Endothelial cell of umbilical vein (primary cell): Measurements from ENCODE around the gene PGLYRP1. TPM values are rescaled to one million over a fixed set of nuclear protein-coding genes. Genes with fewer than 3 reads are reported as not detected.

Experiments used
- BruUV-seq: library from RNA; stranded (reverse); fragments of 400-500 nt; replicated peaks from 2 replicates; lab custom pipeline; 2021; lab: Mats Ljungman, UMichigan
- CTCF ChIA-PET: fragments of 300-600, 350-600 bp; sonication (Branson Sonifier 250); formaldehyde crosslinking; loops from one replicate; lab custom pipeline; 2021; ENCODE audit warnings: antibody characterized with exemption, inconsistent platforms; lab: Charles Lee
- POLR2A ChIA-PET: fragments of 300-600, 350-600 bp; sonication (Branson Sonifier 250); formaldehyde crosslinking; loops from one replicate; lab custom pipeline; 2021; ENCODE audit warnings: antibody characterized with exemption, inconsistent platforms; lab: Charles Lee
- DNase-seq: peaks from one replicate; pipeline ENCODE4 v3.0.0-alpha.2; 2011; ENCODE audit warnings: low read depth, low spot score
- FAIRE-seq: peaks from 2 replicates; lab custom pipeline; 2011; peaks lifted over from hg19 to GRCh38; lab: Jason Lieb, UNC
- H2AFZ ChIP-seq: 2 replicates; pipeline ENCODE4 v1.6.0; 2012; ENCODE audit warnings: low read depth, low read length, control low read depth, inconsistent platforms
- H3K27ac ChIP-seq: 2 replicates; pipeline ENCODE4 v1.5.1; 2011; ENCODE audit warnings: low read depth, mild to moderate bottlenecking, control low read depth, low read length, moderate library complexity; ENCODE audit not compliant: insufficient read depth
- H3K27me3 ChIP-seq, 2 experiments: 2 replicates each; pipeline versions ENCODE4 v1.6.0 to v1.6.1; 2011; ENCODE audit warnings: low read length in 2 of 2, mixed read lengths in 1 of 2; ENCODE audit not compliant: control insufficient read depth in 2 of 2, insufficient read depth in 2 of 2
- H3K36me3 ChIP-seq, 2 experiments: 2 replicates in 1 of 2; 3 replicates in 1 of 2; pipeline ENCODE4 v1.5.1; 2011; ENCODE audit warnings: low read length in 2 of 2, mild to moderate bottlenecking in 1 of 2, moderate library complexity in 1 of 2; ENCODE audit not compliant: control insufficient read depth in 2 of 2, insufficient read depth in 2 of 2; ENCODE audit errors: extremely low read depth in 1 of 2
- H3K4me1 ChIP-seq: 3 replicates; pipeline ENCODE4 v1.5.1; 2011; ENCODE audit warnings: mild to moderate bottlenecking, low read length; ENCODE audit not compliant: control insufficient read depth, insufficient read depth; ENCODE audit errors: extremely low read depth
- H3K4me2 ChIP-seq: 2 replicates; pipeline ENCODE4 v1.6.1; 2011; ENCODE audit warnings: low read length, control low read depth, mixed read lengths; ENCODE audit not compliant: insufficient read depth
- H3K4me3 ChIP-seq, 3 experiments: fragments of 200-600 bp in 1 of 3; sonication (generic), shearing (Covaris generic) in 1 of 3; replicated peaks in 1 of 3; 2 replicates each; pipeline ENCODE4 v1.5.1; 2011 to 2016; ENCODE audit warnings: control low read depth in 3 of 3, low read length in 3 of 3, mild to moderate bottlenecking in 2 of 3, inconsistent platforms in 1 of 3, low read depth in 1 of 3, moderate library complexity in 1 of 3; ENCODE audit not compliant: insufficient read depth in 1 of 3
- H3K79me2 ChIP-seq: 2 replicates; pipeline ENCODE4 v1.6.0; 2012; ENCODE audit warnings: low read length, inconsistent platforms; ENCODE audit not compliant: control insufficient read depth, insufficient read depth
- H3K9ac ChIP-seq: replicated peaks from 2 replicates; pipeline ENCODE3; 2011; ENCODE audit warnings: low read length, control low read depth; ENCODE audit not compliant: insufficient read depth; ENCODE audit errors: extremely low read depth
- H3K9me1 ChIP-seq: replicated peaks from 3 replicates; pipeline ENCODE4 v1.6.0; 2011; ENCODE audit warnings: mild to moderate bottlenecking, low read length; ENCODE audit not compliant: control insufficient read depth, insufficient read depth; ENCODE audit errors: extremely low read depth
- H3K9me3 ChIP-seq: replicated peaks from 2 replicates; pipeline ENCODE4 v1.5.1; 2012; ENCODE audit warnings: low read length, inconsistent platforms; ENCODE audit not compliant: control insufficient read depth, insufficient read depth
- H4K20me1 ChIP-seq: replicated peaks from 2 replicates; pipeline ENCODE3; 2011; ENCODE audit warnings: mild to moderate bottlenecking, low read length; ENCODE audit not compliant: control insufficient read depth, insufficient read depth; ENCODE audit errors: extremely low read depth
- EZH2 ChIP-seq: IDR thresholded peaks from 2 replicates; pipeline ENCODE4 v1.6.1; 2012; ENCODE audit warnings: borderline replicate concordance, low read depth, mild to moderate bottlenecking, moderate library complexity, low read length, inconsistent platforms; ENCODE audit not compliant: severe bottlenecking
- FOS ChIP-seq: IDR thresholded peaks from 2 replicates; pipeline ENCODE4 v1.6.1; 2011; ENCODE audit warnings: mild to moderate bottlenecking, low read length, moderate library complexity, borderline replicate concordance; ENCODE audit not compliant: insufficient read depth
- JUN ChIP-seq: IDR thresholded peaks from 2 replicates; pipeline ENCODE4 v1.6.1; 2011; ENCODE audit warnings: borderline replicate concordance, low read depth; ENCODE audit not compliant: insufficient read length, insufficient read depth
- MYC ChIP-seq: IDR thresholded peaks from one replicate; pipeline ENCODE4 v1.6.1; 2011; ENCODE audit warnings: mild to moderate bottlenecking, low read depth, low read length
- POLR2A ChIP-seq: IDR thresholded peaks from 2 replicates; pipeline ENCODE4 v1.6.1; 2012; ENCODE audit warnings: low read depth, mild to moderate bottlenecking, control low read depth, low read length
- POLR2AphosphoS5 ChIP-seq: IDR thresholded peaks from 2 replicates; pipeline ENCODE4 v1.6.1; 2012; ENCODE audit warnings: low read depth, mild to moderate bottlenecking, control low read depth, low read length, moderate library complexity; ENCODE audit not compliant: insufficient read depth
- dilution Hi-C: fragments of 300-500 bp; cut with MboI; formaldehyde crosslinking; loops from one replicate; pipeline ENCODE4 v1.15.0; 2019; ENCODE audit warnings: low sequenced_read_pairs; ENCODE audit not compliant: extremely low pct_ligation_motif_present
- intact Hi-C: fragments of 100-400 bp; cut with micrococcal nuclease; formaldehyde crosslinking; loops from one replicate; pipeline ENCODE4 v1.10.0; 2022
- polyA plus RNA-seq, 4 experiments: library from polyadenylated mRNA; depleted of rRNA in 3 of 4; stranded (reverse) in 3 of 4; unstranded in 1 of 4; fragments of >200 nt; gene quantifications; 2 replicates each; pipeline versions ENCODE4 v1.2.1 to v1.2.3, GENCODE V29; 2011 to 2012; ENCODE audit warnings: missing spikeins in 1 of 4
- total RNA-seq: library from RNA; stranded (reverse); gene quantifications from 2 replicates; pipeline ENCODE4 v1.2.3, GENCODE V29; 2021
- TF ChIP-seq, protein P1 (sequence below): IDR thresholded peaks from 2 replicates; pipeline ENCODE4 v1.6.1; 2011; ENCODE audit not compliant: insufficient read depth, insufficient read length
- TF ChIP-seq, protein P2 (sequence below), 2 donors: IDR thresholded peaks; 1 replicate in 1 of 2; 2 replicates in 1 of 2; pipeline ENCODE4 v1.5.1; 2011; ENCODE audit warnings: low read length in 2 of 2, mild to moderate bottlenecking in 2 of 2, moderate library complexity in 2 of 2, control low read depth in 1 of 2, inconsistent platforms in 1 of 2, low read depth in 1 of 2; ENCODE audit not compliant: insufficient read depth in 1 of 2; ENCODE audit errors: extremely low read depth in 1 of 2

The PGLYRP1 gene
- total and polyA plus RNA-seq, 2 donors (not counting 3 experiments of a cell fraction or from before 2014, with no cell fraction given): not detected

DNA sequence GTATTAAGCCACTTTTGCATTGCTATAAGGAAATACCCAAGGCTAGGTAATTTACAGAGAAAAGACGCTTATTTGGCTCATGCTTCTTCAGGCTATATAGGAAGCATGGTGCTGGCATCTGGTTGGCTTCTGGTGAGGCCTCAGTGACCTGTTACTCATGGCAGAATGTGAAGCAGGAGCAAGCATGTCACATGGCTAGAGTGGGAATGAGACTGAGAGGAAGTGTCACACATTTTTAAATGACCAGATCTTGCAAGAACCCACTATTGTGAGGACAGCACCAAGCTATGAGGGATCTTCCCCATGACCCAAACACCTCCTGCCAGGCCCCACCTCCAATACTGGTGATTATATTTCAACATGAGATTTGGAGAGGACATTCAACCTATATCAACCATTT is 43.6 kb upstream of the PGLYRP1 start:
- Histone ChIP-seq H3K9me1 (no peaks in the 10 kb centered on the region), H2AFZ (no peak overlapping the region), H3K9me3 (no peaks in the 10 kb centered on the region), H3K79me2 (no peaks in the 10 kb centered on the region), H3K4me3 (no peak overlapping the region), H3K4me1 (peaks cover 31% of the 10 kb centered on the region), H4K20me1 (no peaks in the 10 kb centered on the region), H3K27me3 (peaks cover 7 to 14% of the 10 kb centered on the region in 2 experiments), H3K36me3 (no peaks in the 10 kb centered on the region), H3K4me2 (no peak overlapping the region), H3K27ac (no peak overlapping the region), H3K9ac (no peak overlapping the region)
- BruUV-seq: no TSS peak
- FAIRE-seq (no peak), DNase-seq (no peak)
- CTCF ChIA-PET: interaction anchor here (1.7 to 4.9 kb wide), 3 partner anchors 10 to 38 kb away, joined by 4 to 41 read pairs (median 5); no protein-coding TSS in a partner anchor
- TF ChIP-seq, protein P1, sequence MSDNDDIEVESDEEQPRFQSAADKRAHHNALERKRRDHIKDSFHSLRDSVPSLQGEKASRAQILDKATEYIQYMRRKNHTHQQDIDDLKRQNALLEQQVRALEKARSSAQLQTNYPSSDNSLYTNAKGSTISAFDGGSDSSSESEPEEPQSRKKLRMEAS: no peak
- TF ChIP-seq POLR2A (no peak), MYC (no peak), JUN (no peak), EZH2 (no peak)
- dilution Hi-C loops: no loop called here
- POLR2A ChIA-PET: no interaction called here
- intact Hi-C loops: no loop called here

DNA sequence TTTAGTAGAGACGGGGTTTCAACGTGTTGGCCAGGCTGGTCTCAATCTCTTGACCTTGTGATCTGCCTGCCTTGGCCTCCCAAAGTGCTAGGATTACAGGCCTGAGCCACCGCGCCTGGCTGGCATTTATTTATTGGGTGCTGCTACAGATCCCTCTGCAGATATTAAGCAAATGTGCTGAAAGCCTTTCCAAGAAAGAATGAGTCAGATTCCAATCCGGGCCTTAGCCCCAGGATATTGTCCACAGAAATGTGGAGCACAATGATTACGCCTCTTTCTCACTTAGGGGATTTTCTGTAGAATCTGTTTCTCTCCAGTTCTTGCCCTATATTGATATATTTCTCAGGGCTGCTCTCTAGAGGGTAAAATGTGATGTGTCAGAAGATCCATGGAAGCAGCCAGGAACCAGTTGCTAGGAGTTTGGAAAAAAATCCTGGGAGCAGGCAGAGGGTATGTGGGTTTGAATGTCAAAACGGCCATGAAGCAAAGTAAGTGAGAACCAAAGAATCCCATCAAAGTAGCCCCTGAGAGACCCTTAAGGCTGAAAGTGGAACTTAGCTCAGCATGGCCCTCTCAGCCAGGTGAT is 42.7 kb upstream of the PGLYRP1 start:
- H2AFZ ChIP-seq: no peak overlapping the region
- H3K4me2 ChIP-seq: no peak overlapping the region
- DNase-seq (no peak), FAIRE-seq (no peak)
- H3K9me1 ChIP-seq: no peaks in the 10 kb centered on the region
- no peaks in the 10 kb centered on the region for H3K9me3 ChIP-seq
- intact Hi-C loops (no loop called here), dilution Hi-C loops (no loop called here)
- H4K20me1 ChIP-seq: no peaks in the 10 kb centered on the region
- H3K4me3 ChIP-seq: no peak overlapping the region
- BruUV-seq: no TSS peak
- peaks cover 7 to 22% of the 10 kb centered on the region in 2 experiments for H3K27me3 ChIP-seq
- H3K4me1 ChIP-seq: peaks cover 29% of the 10 kb centered on the region
- H3K36me3 ChIP-seq: no peaks in the 10 kb centered on the region
- ChIA-PET CTCF (interaction anchor here (1.0 to 4.9 kb wide), 4 partner anchors 11 to 37 kb away, joined by 3 to 41 read pairs (median 4); no protein-coding TSS in a partner anchor), POLR2A (no interaction called here)
- H3K79me2 ChIP-seq: no peaks in the 10 kb centered on the region
- no peak for TF ChIP-seq POLR2A
- TF ChIP-seq, protein P2, sequence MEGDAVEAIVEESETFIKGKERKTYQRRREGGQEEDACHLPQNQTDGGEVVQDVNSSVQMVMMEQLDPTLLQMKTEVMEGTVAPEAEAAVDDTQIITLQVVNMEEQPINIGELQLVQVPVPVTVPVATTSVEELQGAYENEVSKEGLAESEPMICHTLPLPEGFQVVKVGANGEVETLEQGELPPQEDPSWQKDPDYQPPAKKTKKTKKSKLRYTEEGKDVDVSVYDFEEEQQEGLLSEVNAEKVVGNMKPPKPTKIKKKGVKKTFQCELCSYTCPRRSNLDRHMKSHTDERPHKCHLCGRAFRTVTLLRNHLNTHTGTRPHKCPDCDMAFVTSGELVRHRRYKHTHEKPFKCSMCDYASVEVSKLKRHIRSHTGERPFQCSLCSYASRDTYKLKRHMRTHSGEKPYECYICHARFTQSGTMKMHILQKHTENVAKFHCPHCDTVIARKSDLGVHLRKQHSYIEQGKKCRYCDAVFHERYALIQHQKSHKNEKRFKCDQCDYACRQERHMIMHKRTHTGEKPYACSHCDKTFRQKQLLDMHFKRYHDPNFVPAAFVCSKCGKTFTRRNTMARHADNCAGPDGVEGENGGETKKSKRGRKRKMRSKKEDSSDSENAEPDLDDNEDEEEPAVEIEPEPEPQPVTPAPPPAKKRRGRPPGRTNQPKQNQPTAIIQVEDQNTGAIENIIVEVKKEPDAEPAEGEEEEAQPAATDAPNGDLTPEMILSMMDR (IDR thresholded peaks at IDR 0.05; ENCODE audit: extremely low read depth in 1 of 2, insufficient read depth in 1 of 2, low read depth in 1 of 2, low read length in 2 of 2): no peak
- TF ChIP-seq FOS: no peak
- no peak for TF ChIP-seq POLR2AphosphoS5
- H3K9ac ChIP-seq: no peak overlapping the region
- H3K27ac ChIP-seq: no peak overlapping the region
